Right lobe of liver (tissue), 6 donors: ENCODE results near the gene TFF3. TPM values are rescaled to one million over a fixed set of nuclear protein-coding genes. Genes with fewer than 3 reads are reported as not detected.

Experiments
- ATAC-seq, 4 donors: fragments of 200-7000 bp; cut with Tn5 transposase; one replicate each; pipeline ENCODE4 v1.9.1; 2020; ENCODE audit warnings: mild to moderate bottlenecking in 4 of 4, moderate library complexity in 4 of 4
- DNase-seq, 3 donors: peaks; one replicate each; pipeline ENCODE4 v3.0.0-alpha.2; 2020
- H3K27ac ChIP-seq, 3 donors: fragments of 200-600 bp; one replicate each; pipeline ENCODE4 v1.8.0; 2022
- H3K27me3 ChIP-seq, 2 donors: fragments of 200-600 bp; one replicate each; pipeline ENCODE4 v1.8.0; 2022
- H3K36me3 ChIP-seq, 4 donors: fragments of 200-600 bp; sonication (generic) in 1 of 4; one replicate each; pipeline versions ENCODE4 v1.5.1 to v1.8.0; 2017 to 2022; ENCODE audit warnings: control low read depth in 1 of 4
- H3K4me1 ChIP-seq, 4 donors: fragments of 200-600 bp; sonication (generic) in 1 of 4; one replicate each; pipeline versions ENCODE4 v1.5.1 to v1.8.0; 2017 to 2022; ENCODE audit warnings: control low read depth in 1 of 4
- H3K4me3 ChIP-seq, 3 donors: fragments of 200-600 bp; one replicate each; pipeline ENCODE4 v1.8.0; 2022
- H3K9me3 ChIP-seq, 4 donors: fragments of 200-600 bp; sonication (generic) in 1 of 4; one replicate each; pipeline versions ENCODE4 v1.5.1 to v1.8.0; 2017 to 2022; ENCODE audit warnings: control low read depth in 1 of 4
- CTCF ChIP-seq, 4 donors: fragments of 200-600 bp in 3 of 4; fragments of 450-650 bp in 1 of 4; IDR thresholded peaks; one replicate each; pipeline versions ENCODE4 v1.5.1 to v1.8.0; 2016 to 2022; ENCODE audit warnings: antibody characterized with exemption in 4 of 4, mild to moderate bottlenecking in 2 of 4
- POLR2A ChIP-seq: fragments of 450-650 bp; IDR thresholded peaks from one replicate; pipeline ENCODE4 v1.6.1; 2017; ENCODE audit warnings: antibody characterized with exemption, mild to moderate bottlenecking
- WGBS: methylation state at CpG from one replicate; pipeline ENCODE4 v1.1.6; 2018; ENCODE audit warnings: low coverage, low lambda C conversion rate; ENCODE audit not compliant: insufficient coverage; ENCODE audit errors: missing lambda C conversion rate; 5-methylcytosine and 5-hydroxymethylcytosine counted together
- intact Hi-C, 2 donors: fragments of 100-400 bp; cut with DNase I; formaldehyde crosslinking; loops; one replicate each; pipeline versions ENCODE4 v1.11.2 to v1.14.1; 2022
- total RNA-seq, 6 experiments: library from RNA; depleted of rRNA in 2 of 6; stranded (reverse); fragments of >200 nt in 2 of 6; fragmentation: NEBNext Ultra II Directional in 3 of 6; extraction: Animal tissue kit (Norgen Biotek cat#: 25700) in 3 of 6; gene quantifications; one replicate each; pipeline versions ENCODE4 v1.1.0 to v1.2.4, GENCODE V29; 2016 to 2023
- donor health status: DM: no; HTN: yes; CAD: no.
- donor health status: DM: no; HTN: no; CAD: no.
- donor health status: DM: no; HTN: no; CAD: no.
- donor health status: DM: no; HTN: yes; CAD: no.
- donor health status: DM: no; HTN: yes; CAD: no.

Gene TFF3
- total RNA-seq, 6 experiments from 2014 or later: 0.88 to 6.8 (median 2.5) TPM

- TF ChIP-seq CTCF (IDR thresholded peaks at IDR 0.05) (no peak), POLR2A (no peak)
- WGBS: 45% methylated on average over 3 of the region's 3 CpGs
- intact Hi-C loops: no loop called here
- Histone ChIP-seq H3K9me3 (no peaks in the 10 kb centered on the region), H3K36me3 (no peaks in the 10 kb centered on the region), H3K27ac (no peak overlapping the region), H3K4me1 (no peaks in the 10 kb centered on the region), H3K4me3 (no peak overlapping the region), H3K27me3 (no peaks in the 10 kb centered on the region)
- ATAC-seq: no peak
- DNase-seq: peak in 1 of 3 donors; percentile 1
Observed at GRCh38 chr21:42357307-42357706, 42.1 kb upstream of the TFF3 start.

GRCh38 chr21:42356650-42357049 lies 41.4 kb upstream of the TFF3 start:
- Histone ChIP-seq H3K36me3 (no peaks in the 10 kb centered on the region), H3K27ac (no peak overlapping the region), H3K4me1 (no peaks in the 10 kb centered on the region), H3K4me3 (no peak overlapping the region), H3K27me3 (no peaks in the 10 kb centered on the region), H3K9me3 (no peaks in the 10 kb centered on the region)
- peak in 1 of 3 donors; percentile 15 for DNase-seq
- WGBS: 30% methylated on average over 6 of the region's 6 CpGs
- intact Hi-C loops: no loop called here
- TF ChIP-seq POLR2A: no peak
- ATAC-seq: no peak

- Histone ChIP-seq H3K36me3 (no peaks in the 10 kb centered on the region), H3K27ac (no peak overlapping the region), H3K4me3 (no peak overlapping the region), H3K27me3 (no peaks in the 10 kb centered on the region), H3K4me1 (no peaks in the 10 kb centered on the region), H3K9me3 (no peaks in the 10 kb centered on the region)
- intact Hi-C loops: no loop called here
- no peak for ATAC-seq
- TF ChIP-seq CTCF (IDR thresholded peaks at IDR 0.05) (no peak), POLR2A (no peak)
- 60% methylated on average over 2 of the region's 2 CpGs for WGBS
- DNase-seq: no peak
Observed at GRCh38 chr21:42356046-42356445, 40.8 kb upstream of the TFF3 start.

- H3K4me1 ChIP-seq: no peaks in the 10 kb centered on the region
- DNase-seq (no peak), ATAC-seq (no peak)
- intact Hi-C loops: no loop called here
- no peaks in the 10 kb centered on the region for H3K9me3 ChIP-seq
- no peak overlapping the region for H3K4me3 ChIP-seq
- 80% methylated on average over 4 of the region's 5 CpGs for WGBS
- H3K36me3 ChIP-seq: no peaks in the 10 kb centered on the region
- TF ChIP-seq POLR2A (no peak), CTCF (IDR thresholded peaks at IDR 0.05) (no peak)
- no peaks in the 10 kb centered on the region for H3K27me3 ChIP-seq
- no peak overlapping the region for H3K27ac ChIP-seq
Observed at GRCh38 chr21:42353623-42354022, 38.4 kb upstream of the TFF3 start.

GRCh38 chr21:42352441-42353095 lies 37.4 kb upstream of the TFF3 start:
- no peak overlapping the region for H3K27ac ChIP-seq
- ATAC-seq: no peak
- 87% methylated on average over 8 of the region's 14 CpGs for WGBS

More at GRCh38 chr21:42352441-42353095, 37.4 kb upstream of the TFF3 start:
- Histone ChIP-seq H3K36me3 (no peaks in the 10 kb centered on the region), H3K9me3 (no peaks in the 10 kb centered on the region), H3K4me1 (no peaks in the 10 kb centered on the region), H3K27me3 (no peaks in the 10 kb centered on the region), H3K4me3 (no peak overlapping the region)
- no peak for TF ChIP-seq POLR2A
- TF ChIP-seq CTCF (IDR thresholded peaks at IDR 0.05): no peak
- intact Hi-C loops: no loop called here
- no peak for DNase-seq
